Measurements from ENCODE around the gene SCG3. TPM values are rescaled to one million over a fixed set of nuclear protein-coding genes. Genes with fewer than 3 reads are reported as not detected.

The SCG3 gene
- total RNA-seq, 1 donor from 2014 or later = not detected

DNA sequence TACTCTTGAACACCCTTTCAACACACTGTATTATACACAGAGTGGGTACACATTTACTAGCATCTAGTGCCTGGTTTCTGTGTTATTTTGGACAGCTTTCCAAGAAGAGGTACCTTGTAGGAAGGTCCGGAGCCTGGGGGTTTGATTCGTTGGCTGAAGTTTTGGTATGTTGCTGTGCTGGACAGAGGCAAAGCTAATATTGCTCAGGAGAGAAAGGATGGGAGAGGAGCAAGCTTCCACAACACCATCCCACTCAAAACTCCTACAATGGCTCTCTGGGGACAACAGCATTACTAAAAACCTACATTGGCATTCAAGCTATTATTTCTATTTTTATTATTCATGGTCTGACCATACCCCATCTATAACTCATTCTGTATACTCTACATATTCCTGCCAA is 57.2 kb downstream of the SCG3 start:
- H3K4me1 Mint-ChIP-seq (ENCODE audit: unreplicated experiment) = peaks cover 6% of the 10 kb centered on the region
- H3K27ac Mint-ChIP-seq (ENCODE audit: unreplicated experiment) = no peak overlapping the region
- TF ChIP-seq, protein P1, sequence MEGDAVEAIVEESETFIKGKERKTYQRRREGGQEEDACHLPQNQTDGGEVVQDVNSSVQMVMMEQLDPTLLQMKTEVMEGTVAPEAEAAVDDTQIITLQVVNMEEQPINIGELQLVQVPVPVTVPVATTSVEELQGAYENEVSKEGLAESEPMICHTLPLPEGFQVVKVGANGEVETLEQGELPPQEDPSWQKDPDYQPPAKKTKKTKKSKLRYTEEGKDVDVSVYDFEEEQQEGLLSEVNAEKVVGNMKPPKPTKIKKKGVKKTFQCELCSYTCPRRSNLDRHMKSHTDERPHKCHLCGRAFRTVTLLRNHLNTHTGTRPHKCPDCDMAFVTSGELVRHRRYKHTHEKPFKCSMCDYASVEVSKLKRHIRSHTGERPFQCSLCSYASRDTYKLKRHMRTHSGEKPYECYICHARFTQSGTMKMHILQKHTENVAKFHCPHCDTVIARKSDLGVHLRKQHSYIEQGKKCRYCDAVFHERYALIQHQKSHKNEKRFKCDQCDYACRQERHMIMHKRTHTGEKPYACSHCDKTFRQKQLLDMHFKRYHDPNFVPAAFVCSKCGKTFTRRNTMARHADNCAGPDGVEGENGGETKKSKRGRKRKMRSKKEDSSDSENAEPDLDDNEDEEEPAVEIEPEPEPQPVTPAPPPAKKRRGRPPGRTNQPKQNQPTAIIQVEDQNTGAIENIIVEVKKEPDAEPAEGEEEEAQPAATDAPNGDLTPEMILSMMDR (IDR thresholded peaks at IDR 0.05) = no peak
- H3K36me3 Mint-ChIP-seq (ENCODE audit: unreplicated experiment) = no peaks in the 10 kb centered on the region
- peak overlapping the region; percentile 73 for H3K4me3 Mint-ChIP-seq (ENCODE audit: unreplicated experiment)
- H3K27me3 Mint-ChIP-seq (ENCODE audit: unreplicated experiment) = peaks cover 21% of the 10 kb centered on the region
- DNase-seq (ENCODE audit: extremely low spot score, unreplicated experiment) = no peak
- no peaks in the 10 kb centered on the region for H3K9me3 Mint-ChIP-seq (ENCODE audit: unreplicated experiment)

GRCh38 chr15:51739061-51739712 is 57.9 kb downstream of the SCG3 start:
- Mint-ChIP-seq H3K27ac (ENCODE audit: unreplicated experiment) (no peak overlapping the region), H3K27me3 (ENCODE audit: unreplicated experiment) (peaks cover 27% of the 10 kb centered on the region), H3K36me3 (ENCODE audit: unreplicated experiment) (no peaks in the 10 kb centered on the region), H3K4me3 (ENCODE audit: unreplicated experiment) (no peak overlapping the region), H3K9me3 (ENCODE audit: unreplicated experiment) (no peaks in the 10 kb centered on the region), H3K4me1 (ENCODE audit: unreplicated experiment) (peaks cover 6% of the 10 kb centered on the region)
- TF ChIP-seq, protein P1 (IDR thresholded peaks at IDR 0.05) = no peak
- no peak for DNase-seq (ENCODE audit: extremely low spot score, unreplicated experiment)

- Mint-ChIP-seq H3K9me3 (ENCODE audit: unreplicated experiment) (no peaks in the 10 kb centered on the region), H3K36me3 (ENCODE audit: unreplicated experiment) (peaks cover 6% of the 10 kb centered on the region), H3K4me1 (ENCODE audit: unreplicated experiment) (peaks cover 12% of the 10 kb centered on the region), H3K27ac (ENCODE audit: unreplicated experiment) (no peak overlapping the region), H3K4me3 (ENCODE audit: unreplicated experiment) (no peak overlapping the region), H3K27me3 (ENCODE audit: unreplicated experiment) (peaks cover 70% of the 10 kb centered on the region)
- DNase-seq (ENCODE audit: extremely low spot score, unreplicated experiment) = no peak
- TF ChIP-seq, protein P1 (IDR thresholded peaks at IDR 0.05) = no peak
These were observed 68.0 kb downstream of the SCG3 start for GRCh38 chr15:51749307-51749706.

GRCh38 chr15:51750186-51750585 is 68.9 kb downstream of the SCG3 start:
- Mint-ChIP-seq H3K36me3 (ENCODE audit: unreplicated experiment) (peaks cover 6% of the 10 kb centered on the region), H3K27me3 (ENCODE audit: unreplicated experiment) (peaks cover 69% of the 10 kb centered on the region), H3K4me1 (ENCODE audit: unreplicated experiment) (peaks cover 12% of the 10 kb centered on the region), H3K4me3 (ENCODE audit: unreplicated experiment) (peak overlapping the region; percentile 38), H3K9me3 (ENCODE audit: unreplicated experiment) (no peaks in the 10 kb centered on the region), H3K27ac (ENCODE audit: unreplicated experiment) (no peak overlapping the region)
- TF ChIP-seq, protein P1 (IDR thresholded peaks at IDR 0.05) = no peak
- no peak for DNase-seq (ENCODE audit: extremely low spot score, unreplicated experiment)

GRCh38 chr15:51750792-51751696 is 69.7 kb downstream of the SCG3 start, which contains the start of gene TMOD2:
TSS of gene TMOD2 (plus strand) at chr15:51751597. CDS start at chr15:51766442, 14,845 bp downstream.
- H3K36me3 Mint-ChIP-seq (ENCODE audit: unreplicated experiment) = peaks cover 6% of the 10 kb centered on the region
- H3K4me3 Mint-ChIP-seq (ENCODE audit: unreplicated experiment) = peak within 1 kb of the TSS; percentile 85
- no peak for DNase-seq (ENCODE audit: extremely low spot score, unreplicated experiment)
- TF ChIP-seq, protein P1 (IDR thresholded peaks at IDR 0.05) = no peak
- no peak within 1 kb of the TSS for H3K27ac Mint-ChIP-seq (ENCODE audit: unreplicated experiment)
- peaks cover 65% of the 10 kb centered on the region for H3K27me3 Mint-ChIP-seq (ENCODE audit: unreplicated experiment)
- H3K4me1 Mint-ChIP-seq (ENCODE audit: unreplicated experiment) = peaks cover 12% of the 10 kb centered on the region
- H3K9me3 Mint-ChIP-seq (ENCODE audit: unreplicated experiment) = no peaks in the 10 kb centered on the region
